ENCODE data around the gene FAXDC2.

Gene FAXDC2

GRCh38 chr5:154819546-154819945, 30.9 kb downstream of the FAXDC2 start:
- Histone ChIP-seq H3K27me3 (ENCODE audit: insufficient read depth, poor library complexity, severe bottlenecking) (no peaks in the 10 kb centered on the region), H3K27ac (replicated peaks) (no peak overlapping the region), H3K4me3 (replicated peaks; ENCODE audit: insufficient read depth, low read length) (no peak overlapping the region)
- TF ChIP-seq, protein P1, sequence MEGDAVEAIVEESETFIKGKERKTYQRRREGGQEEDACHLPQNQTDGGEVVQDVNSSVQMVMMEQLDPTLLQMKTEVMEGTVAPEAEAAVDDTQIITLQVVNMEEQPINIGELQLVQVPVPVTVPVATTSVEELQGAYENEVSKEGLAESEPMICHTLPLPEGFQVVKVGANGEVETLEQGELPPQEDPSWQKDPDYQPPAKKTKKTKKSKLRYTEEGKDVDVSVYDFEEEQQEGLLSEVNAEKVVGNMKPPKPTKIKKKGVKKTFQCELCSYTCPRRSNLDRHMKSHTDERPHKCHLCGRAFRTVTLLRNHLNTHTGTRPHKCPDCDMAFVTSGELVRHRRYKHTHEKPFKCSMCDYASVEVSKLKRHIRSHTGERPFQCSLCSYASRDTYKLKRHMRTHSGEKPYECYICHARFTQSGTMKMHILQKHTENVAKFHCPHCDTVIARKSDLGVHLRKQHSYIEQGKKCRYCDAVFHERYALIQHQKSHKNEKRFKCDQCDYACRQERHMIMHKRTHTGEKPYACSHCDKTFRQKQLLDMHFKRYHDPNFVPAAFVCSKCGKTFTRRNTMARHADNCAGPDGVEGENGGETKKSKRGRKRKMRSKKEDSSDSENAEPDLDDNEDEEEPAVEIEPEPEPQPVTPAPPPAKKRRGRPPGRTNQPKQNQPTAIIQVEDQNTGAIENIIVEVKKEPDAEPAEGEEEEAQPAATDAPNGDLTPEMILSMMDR (IDR thresholded peaks at IDR 0.05; ENCODE audit: insufficient read depth, low read length) = no peak
- TF ChIP-seq POLR2AphosphoS5 (IDR thresholded peaks at IDR 0.05; ENCODE audit: low read depth) (no peak), SPI1 (IDR thresholded peaks at IDR 0.05; ENCODE audit: borderline replicate concordance, low read depth) (no peak)
- TF ChIP-seq, protein P2, sequence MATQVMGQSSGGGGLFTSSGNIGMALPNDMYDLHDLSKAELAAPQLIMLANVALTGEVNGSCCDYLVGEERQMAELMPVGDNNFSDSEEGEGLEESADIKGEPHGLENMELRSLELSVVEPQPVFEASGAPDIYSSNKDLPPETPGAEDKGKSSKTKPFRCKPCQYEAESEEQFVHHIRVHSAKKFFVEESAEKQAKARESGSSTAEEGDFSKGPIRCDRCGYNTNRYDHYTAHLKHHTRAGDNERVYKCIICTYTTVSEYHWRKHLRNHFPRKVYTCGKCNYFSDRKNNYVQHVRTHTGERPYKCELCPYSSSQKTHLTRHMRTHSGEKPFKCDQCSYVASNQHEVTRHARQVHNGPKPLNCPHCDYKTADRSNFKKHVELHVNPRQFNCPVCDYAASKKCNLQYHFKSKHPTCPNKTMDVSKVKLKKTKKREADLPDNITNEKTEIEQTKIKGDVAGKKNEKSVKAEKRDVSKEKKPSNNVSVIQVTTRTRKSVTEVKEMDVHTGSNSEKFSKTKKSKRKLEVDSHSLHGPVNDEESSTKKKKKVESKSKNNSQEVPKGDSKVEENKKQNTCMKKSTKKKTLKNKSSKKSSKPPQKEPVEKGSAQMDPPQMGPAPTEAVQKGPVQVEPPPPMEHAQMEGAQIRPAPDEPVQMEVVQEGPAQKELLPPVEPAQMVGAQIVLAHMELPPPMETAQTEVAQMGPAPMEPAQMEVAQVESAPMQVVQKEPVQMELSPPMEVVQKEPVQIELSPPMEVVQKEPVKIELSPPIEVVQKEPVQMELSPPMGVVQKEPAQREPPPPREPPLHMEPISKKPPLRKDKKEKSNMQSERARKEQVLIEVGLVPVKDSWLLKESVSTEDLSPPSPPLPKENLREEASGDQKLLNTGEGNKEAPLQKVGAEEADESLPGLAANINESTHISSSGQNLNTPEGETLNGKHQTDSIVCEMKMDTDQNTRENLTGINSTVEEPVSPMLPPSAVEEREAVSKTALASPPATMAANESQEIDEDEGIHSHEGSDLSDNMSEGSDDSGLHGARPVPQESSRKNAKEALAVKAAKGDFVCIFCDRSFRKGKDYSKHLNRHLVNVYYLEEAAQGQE (IDR thresholded peaks at IDR 0.05; ENCODE audit: insufficient replicate concordance, low read depth) = no peak
- DNase-seq (ENCODE audit: low read depth in 1 of 2, low spot score in 1 of 2) = no peak

GRCh38 chr5:154818471-154819116, 31.8 kb downstream of the FAXDC2 start:
- H3K27ac ChIP-seq (replicated peaks) = 0 out of 2 replicates have a peak overlapping the region, but pooled peaks have one; percentile 3
- TF ChIP-seq, protein P1 (IDR thresholded peaks at IDR 0.05; ENCODE audit: insufficient read depth, low read length) = no peak
- peak; percentile 39; the same call in 1 of the 2 replicates for TF ChIP-seq POLR2AphosphoS5 (IDR thresholded peaks at IDR 0.05; ENCODE audit: low read depth)
- no peak for DNase-seq (ENCODE audit: low read depth in 1 of 2, low spot score in 1 of 2)

GRCh38 chr5:154817815-154818214, 32.6 kb downstream of the FAXDC2 start:
- no peak for DNase-seq (ENCODE audit: low read depth in 1 of 2, low spot score in 1 of 2)
- no peak for TF ChIP-seq SPI1 (IDR thresholded peaks at IDR 0.05; ENCODE audit: borderline replicate concordance, low read depth)
- TF ChIP-seq GABPA (IDR thresholded peaks at IDR 0.05; ENCODE audit: low read depth) = no peak
- no peak overlapping the region for H3K4me3 ChIP-seq (replicated peaks; ENCODE audit: insufficient read depth, low read length)
- H3K27me3 ChIP-seq (ENCODE audit: insufficient read depth, poor library complexity, severe bottlenecking) = no peaks in the 10 kb centered on the region
- no peak overlapping the region for H3K27ac ChIP-seq (replicated peaks)

More at GRCh38 chr5:154818471-154819116, 31.8 kb downstream of the FAXDC2 start:
- Histone ChIP-seq H3K27me3 (ENCODE audit: insufficient read depth, poor library complexity, severe bottlenecking) (no peaks in the 10 kb centered on the region), H3K4me3 (replicated peaks; ENCODE audit: insufficient read depth, low read length) (no peak overlapping the region)

- DNase-seq (ENCODE audit: low read depth in 1 of 2, low spot score in 1 of 2) = no peak
- H3K27me3 ChIP-seq (ENCODE audit: insufficient read depth, poor library complexity, severe bottlenecking) = no peaks in the 10 kb centered on the region
- H3K4me3 ChIP-seq (replicated peaks; ENCODE audit: insufficient read depth, low read length) = no peak overlapping the region
- H3K27ac ChIP-seq (replicated peaks) = no peak overlapping the region
- TF ChIP-seq GABPA (IDR thresholded peaks at IDR 0.05; ENCODE audit: low read depth) (no peak), POLR2AphosphoS5 (IDR thresholded peaks at IDR 0.05; ENCODE audit: low read depth) (no peak), SPI1 (IDR thresholded peaks at IDR 0.05; ENCODE audit: borderline replicate concordance, low read depth) (no peak)
- TF ChIP-seq, protein P2 (IDR thresholded peaks at IDR 0.05; ENCODE audit: insufficient replicate concordance, low read depth) = no peak
- TF ChIP-seq, protein P1 (IDR thresholded peaks at IDR 0.05; ENCODE audit: insufficient read depth, low read length) = no peak
Observed at GRCh38 chr5:154816891-154817492, 33.4 kb downstream of the FAXDC2 start.

Measured in HL-60 (cell line).